GM19193 (cell line): Measurements from ENCODE around the gene TRIO.

Experiments
- POLR2A ChIP-seq: IDR thresholded peaks from 4 replicates; pipeline ENCODE4 v1.6.1; 2011; ENCODE audit not compliant: insufficient read depth, insufficient read length; ENCODE audit errors: extremely low read depth

The TRIO gene

DNA sequence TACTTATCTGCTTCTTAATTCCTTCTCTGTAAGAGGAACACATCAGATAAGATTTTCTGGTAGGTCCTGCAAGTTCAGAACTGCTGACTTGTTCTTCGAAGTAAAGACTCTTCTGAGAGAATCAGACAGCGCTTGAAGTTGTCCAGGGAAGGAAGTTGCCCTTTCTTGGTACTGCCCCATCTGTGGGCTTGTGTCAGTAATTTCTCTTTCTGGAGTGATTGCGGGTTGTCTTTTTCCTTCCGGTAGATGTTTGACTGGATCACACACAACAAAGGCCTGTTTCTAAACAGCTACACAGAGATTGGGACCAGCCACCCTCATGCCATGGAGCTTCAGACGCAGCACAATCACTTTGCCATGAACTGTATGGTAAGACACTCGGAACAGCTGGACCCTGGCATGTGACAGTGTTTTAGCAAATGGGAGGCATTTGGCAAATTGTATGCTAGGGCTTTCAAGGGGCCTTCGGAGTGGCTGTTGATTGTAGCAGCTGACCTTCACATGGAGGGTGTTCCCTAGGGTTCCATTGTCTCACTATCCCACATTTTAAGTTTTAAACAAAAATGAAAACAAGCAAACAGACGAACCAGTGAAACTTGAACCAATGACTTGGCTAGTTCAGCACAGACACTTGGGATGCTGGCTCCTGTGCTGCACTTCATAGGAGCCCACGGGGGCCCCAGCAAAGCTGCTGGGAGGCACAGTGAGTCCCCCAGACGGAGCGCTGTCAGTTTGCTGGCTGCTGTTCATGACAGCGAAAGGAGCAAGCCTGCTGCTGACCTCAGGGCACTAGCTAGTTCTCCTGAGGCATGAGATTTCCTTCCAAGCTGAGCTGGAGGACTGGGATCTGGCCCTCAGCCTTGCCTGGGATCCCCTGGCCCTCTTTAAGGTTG is 149.9 kb downstream of the TRIO start:
- TF ChIP-seq POLR2A: no peak

DNA sequence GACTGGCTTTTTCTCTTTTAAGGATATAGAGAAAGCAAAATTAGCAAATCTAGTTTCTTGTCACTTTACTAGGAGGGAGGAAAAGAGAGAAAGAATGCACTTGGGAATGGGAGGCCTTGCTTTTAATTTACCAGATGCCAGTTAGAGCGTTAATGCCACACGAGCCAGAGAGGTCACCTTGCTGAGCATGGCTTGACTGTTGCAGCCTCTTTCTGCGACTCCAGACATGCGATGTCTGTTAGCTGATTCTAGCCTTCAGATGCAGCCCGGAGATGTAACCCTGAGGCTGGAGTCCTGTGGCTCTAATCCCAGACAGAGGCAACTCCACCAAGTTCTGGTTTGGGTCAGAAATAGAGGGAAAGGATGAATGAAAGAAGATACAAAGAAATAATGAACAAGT is 152.5 kb downstream of the TRIO start:
- no peak for TF ChIP-seq POLR2A

DNA sequence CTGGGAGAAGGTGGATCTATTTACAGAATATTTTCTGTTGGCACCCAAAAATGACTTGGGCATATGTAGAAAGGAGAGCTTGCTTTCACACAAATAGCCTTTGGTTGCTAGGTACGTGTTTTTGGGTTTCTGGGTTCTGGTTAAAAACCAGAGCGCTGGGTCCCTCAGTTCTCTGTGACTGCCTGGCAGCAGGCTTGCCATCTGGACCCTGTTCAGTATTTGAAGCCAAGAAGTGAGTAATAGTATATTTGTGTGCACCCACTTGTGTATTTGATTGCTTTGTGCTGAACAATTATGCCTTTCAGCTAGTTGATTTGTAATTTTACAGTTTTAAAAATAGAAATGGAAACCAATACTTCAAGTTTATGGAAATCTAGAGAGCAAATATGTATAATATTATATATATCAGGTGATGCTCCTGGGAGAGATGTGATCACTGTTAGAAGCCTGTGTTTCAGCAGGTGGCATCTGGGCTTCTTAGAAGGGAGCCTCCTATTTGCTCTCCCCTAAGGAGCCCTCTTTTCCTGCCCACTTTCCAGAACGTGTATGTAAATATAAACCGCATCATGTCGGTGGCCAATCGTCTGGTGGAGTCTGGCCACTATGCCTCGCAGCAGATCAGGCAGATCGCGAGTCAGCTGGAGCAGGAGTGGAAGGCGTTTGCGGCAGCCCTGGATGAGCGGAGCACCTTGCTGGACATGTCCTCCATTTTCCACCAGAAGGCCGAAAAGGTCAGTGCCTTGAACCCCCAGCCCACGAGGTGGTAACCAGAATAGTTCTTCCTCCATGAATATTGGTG is 153.6 kb downstream of the TRIO start:
- no peak for TF ChIP-seq POLR2A

DNA sequence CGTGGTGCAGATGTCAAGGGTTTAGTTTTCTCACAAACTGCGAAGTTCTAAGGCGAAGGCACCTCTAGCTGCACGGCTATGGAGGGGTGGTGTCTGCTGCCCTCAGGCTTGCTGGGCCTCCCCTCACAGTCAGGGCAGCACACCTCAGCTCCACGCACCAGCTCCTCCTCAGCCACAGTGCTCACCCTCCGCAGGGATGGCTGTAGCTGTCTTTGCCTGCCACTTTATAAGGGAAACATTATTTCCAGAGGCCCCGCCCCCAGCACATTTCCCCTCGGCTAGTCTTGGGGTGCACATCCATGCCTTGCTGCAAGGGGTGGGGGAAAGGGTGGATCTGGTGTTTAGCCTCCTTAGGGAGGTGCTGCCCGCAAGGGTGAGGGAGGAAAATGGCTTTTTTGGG is 154.6 kb downstream of the TRIO start:
- no peak for TF ChIP-seq POLR2A

DNA sequence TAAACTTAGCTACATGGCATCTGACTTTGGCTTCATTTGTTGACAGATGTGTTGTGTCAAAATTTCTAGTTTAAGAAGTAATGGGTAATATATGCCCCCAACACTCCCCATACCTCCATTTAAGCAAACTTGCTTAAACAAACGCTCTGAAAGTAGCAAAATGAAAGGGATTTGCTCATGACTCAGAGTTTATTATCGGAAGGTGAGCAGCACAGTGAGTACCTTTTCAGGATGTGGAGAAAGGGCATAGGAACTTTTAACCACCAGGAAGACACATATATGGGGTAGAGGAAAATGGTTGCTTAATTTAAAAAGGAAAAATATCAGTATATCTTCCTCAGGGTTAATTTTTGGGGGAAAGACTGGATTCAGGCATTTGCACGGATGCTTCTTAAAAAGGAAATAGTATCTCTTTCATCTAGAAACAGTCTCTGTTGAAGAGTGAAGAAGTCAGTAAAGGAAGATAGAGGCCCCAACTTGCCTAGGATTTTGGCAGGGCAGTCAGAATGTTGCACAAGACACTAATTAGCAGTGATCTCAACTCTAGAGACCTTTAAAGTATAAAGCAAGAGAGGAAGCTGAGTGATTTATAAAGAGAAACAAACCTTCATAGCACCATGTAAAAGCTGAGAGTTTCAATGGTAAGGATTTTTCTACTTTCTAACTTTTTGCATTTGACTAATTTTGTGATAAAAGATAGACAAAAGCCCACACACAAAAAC is 155.1 kb downstream of the TRIO start:
- no peak for TF ChIP-seq POLR2A

DNA sequence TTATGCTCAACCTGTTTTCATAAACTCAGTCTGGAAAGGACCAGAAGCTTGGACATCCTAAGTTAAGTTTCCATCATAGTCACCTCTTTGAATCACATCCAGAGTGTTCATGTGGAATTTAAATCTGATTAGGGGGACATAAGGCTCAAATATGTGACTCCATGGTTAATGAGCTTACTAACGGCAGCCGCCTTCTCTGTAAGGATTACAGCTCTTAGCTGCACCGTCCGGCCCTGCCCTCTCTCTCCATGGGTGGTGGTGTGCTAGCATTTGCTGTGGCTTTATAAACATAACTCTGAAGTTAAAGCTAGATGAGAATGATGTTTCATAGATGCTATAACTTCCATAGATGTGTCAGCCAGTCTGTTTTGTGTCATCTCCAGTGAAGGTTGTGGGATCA is 156.5 kb downstream of the TRIO start:
- TF ChIP-seq POLR2A: no peak

DNA sequence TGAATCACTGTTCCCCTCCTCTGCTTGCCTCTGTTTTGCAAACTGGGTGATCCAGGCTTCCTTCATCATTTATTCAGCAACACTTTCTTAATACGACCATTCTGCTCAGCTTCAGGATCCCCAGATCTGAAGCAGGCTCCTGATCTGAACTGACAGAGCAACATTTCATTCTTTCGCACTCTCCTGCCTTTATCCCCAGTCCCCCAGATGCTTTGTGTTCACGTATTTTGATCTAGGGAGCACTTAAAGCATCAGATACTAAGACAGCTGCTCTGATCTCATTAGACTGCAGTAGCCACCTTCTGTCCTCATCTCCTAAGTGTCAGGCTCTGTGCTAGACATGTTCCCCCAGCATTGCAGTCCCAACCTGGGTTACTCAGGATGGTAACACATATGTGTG is 158.0 kb downstream of the TRIO start:
- no peak for TF ChIP-seq POLR2A

DNA sequence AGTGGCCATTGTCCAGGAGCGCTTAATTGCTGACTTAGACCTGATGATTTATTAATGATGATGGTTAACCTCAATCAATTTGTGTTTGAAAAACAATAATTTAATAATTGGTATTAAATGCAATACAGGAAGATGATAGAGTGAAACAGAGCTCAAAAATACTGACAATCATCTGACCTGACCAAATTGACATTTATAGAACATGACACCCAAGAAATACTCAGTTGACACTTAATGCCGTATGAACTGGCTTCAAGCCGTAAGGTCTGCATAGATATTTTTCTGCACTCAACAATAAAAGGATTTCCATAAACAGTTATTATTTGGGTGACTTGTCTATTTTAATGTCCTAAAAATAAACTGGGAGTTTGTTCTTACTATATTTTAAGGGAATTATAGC is 159.2 kb downstream of the TRIO start:
- TF ChIP-seq POLR2A: no peak

DNA sequence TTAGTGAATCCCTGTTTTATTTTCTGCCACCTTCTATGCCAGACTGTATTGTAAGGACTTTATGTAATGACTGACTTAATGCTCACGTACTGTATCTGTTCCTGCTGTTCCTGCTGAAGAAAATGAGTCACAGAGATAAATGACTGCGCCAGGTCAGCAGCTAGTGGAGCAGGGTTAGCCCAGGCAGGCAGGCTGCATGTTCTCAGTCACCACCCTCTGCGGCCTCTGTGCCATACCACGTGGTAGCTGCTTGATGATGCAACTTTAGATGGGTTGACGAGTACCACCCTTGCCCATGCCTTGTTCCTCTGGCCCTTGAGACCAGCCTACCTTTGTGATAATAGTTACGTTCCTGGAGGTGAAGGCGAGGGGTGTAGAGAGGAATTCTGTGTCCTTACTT is 161.9 kb downstream of the TRIO start:
- no peak for TF ChIP-seq POLR2A

DNA sequence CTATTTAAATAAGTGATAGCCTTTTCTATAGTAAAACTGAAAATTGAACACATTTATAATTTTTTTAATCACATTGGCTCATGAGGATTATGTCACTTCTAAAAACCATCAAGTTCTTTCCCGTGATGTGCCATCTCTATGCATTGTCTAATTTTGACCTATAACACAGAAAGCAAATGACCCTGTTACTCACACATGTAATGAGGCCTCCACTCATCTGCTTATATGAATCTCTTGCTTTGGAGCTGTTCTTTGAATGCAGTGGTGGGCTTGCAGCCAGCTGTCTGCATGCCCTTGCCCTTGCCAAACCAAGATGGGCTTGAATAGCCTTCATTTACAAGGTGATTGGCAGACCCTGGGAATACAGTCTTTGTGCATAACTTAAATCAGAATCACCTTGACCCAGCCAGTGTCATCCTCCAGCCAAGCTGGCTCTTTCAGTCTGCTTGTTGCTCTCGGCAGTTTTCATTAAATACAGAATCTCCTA is 163.2 kb downstream of the TRIO start:
- TF ChIP-seq POLR2A: no peak

DNA sequence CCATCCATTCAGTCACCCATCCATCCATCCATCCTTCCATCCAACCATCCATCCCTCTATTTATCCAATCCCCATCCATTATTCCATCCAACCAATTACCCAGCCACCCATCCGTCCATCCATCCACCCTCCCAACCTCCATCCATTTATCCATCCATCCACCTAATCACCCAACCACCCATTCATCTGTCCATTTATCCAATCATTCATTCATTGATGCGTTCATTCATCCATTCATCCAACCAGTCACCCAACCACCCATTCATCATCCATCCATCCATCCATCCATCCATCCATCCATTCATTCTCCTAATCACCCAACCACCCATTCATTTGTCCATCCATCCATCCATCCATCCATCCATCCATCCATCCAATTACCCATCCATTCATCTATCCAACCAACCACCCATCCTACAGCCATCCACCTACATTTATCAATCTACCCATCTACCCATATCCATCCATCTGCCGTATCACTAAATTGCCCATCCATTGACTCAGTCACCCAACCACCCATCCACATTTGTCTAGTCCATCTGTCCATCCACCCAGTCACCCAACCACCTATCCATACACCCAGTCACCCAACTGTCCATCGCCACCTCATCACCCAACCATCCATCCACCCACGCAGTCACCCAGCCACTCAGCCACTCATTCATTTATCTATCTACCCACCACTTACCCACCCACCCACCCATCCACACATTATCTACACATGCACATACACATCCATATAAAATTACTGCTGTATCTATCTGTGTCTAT is 165.4 kb downstream of the TRIO start:
- TF ChIP-seq POLR2A: no peak

DNA sequence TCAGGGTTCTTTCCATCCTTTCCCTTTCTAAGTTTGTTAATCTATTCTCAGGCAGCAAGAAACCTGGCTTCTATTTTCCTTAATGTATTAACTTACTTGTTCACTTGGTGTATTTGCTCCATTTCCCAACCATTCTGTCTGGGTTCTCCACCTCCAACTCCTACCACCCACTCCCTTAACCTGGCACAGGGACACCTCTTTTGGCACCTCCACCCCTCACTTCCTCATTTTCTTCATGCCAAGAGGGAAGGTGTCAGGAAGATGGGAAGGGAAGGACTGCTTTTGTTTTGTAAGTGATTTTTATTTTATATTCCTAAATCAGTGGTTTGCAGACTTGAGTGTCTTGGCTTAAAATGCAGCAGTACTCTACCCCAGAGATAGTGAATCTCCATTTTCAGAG is 166.1 kb downstream of the TRIO start:
- no peak for TF ChIP-seq POLR2A

DNA sequence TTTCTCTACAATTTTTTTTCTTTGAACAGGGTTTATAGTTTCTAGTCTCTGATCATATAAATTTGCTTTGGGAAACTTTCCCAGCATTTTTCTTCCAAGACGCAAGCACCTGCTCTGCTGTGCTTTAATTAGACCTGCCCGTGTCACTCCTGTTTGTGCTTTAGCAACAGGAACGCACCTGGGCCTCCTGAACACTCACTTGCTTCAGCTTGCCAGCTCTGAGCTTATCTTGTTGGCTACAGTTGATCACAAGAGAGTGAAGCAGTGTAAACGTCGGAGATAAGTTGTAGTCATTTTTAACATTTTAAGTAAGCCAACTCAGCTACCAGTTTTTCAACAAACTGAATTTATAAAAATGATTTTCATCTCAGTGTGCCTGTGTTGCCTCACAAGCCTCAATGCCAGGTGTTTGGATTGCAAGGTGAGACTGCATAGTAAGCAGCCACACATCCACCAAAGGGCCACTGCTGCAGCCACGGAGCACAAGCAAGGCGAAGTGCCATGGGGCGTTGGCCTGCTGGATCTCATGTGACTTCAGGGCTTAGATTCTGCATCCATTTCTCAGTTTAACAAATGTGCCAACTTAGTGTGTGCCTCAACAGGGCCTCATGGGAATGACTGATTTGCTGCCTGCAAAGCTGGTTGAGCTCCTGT is 166.9 kb downstream of the TRIO start:
- TF ChIP-seq POLR2A: no peak

DNA sequence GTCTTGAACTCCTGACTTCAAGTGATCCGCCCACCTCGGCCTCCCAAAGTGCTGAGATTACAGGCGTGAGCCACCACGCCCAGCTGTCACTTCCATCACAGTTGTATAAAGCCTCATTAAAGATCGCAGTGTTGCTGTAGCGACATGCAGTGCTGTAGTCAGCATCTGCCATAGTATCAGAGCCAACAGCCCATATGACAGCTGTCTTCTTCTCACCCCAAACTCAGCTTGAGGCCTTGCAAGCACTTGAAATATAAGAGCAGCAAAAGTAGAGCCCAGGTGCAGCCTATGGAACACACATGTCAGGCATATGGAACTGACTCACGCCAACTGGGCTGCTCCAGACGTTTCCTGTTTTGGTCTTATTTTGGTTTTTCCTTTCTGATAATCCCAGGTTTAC is 167.8 kb downstream of the TRIO start:
- TF ChIP-seq POLR2A: no peak
